ENCODE data around the gene CST3. TPM values are rescaled to one million over a fixed set of nuclear protein-coding genes. Genes with fewer than 3 reads are reported as not detected.
A peak's percentile ranks its signal among the peaks of the same experiment; 100 is the strongest.
"Not testable (repeated sequence)": the region's sequence is repeated elsewhere in the genome, so short reads cannot be mapped to it uniquely, and the experiment has no call there.

Gene CST3
- total RNA-seq, 1 experiment from 2014 or later = 181 TPM

DNA sequence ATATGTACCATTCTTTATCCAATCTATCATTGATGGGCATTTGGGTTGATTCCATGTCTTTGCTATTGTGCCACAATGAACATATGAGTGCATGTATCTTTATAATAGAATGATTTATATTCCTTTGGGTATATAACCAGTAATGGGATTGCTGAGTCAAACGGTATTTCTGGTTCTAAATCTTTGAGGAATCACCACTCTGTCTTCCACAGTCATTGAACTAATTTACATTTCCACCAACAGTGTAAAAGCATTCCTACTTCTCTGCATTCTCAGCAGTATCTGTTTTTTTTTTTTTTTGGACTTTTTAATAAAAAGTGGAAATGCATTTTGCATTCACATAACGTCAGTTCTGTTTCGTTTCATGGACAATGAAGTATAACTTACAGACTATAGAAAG lies 15.4 kb downstream of the CST3 start:
- TF ChIP-seq EGR1 (IDR thresholded peaks at IDR 0.05; ENCODE audit: low read depth) = 0 out of 2 replicates have a peak, but pooled peaks have one; percentile 31
- ChIA-PET POLR2A (interaction anchor here (1.1 kb wide), 1 partner anchor 15 kb away, joined by 5 read pairs; the partner anchor contains the start of gene CST3), RAD21 (ENCODE audit: low non-redundant PET in 1 of 2, low total read pairs in 2 of 2, uncharacterized antibody in 2 of 2, unreplicated experiment in 2 of 2) (interaction anchor here in 1 of 2 experiments (0.7 kb wide), 1 partner anchor 987 kb away, joined by 3 read pairs; no protein-coding TSS in a partner anchor)
- CTCF ChIA-PET; H3K27ac ChIP-seq (ENCODE audit: low read depth, low read length); DNase-seq (ENCODE audit: low read depth, low spot score); ATAC-seq; intact Hi-C loops (cut with micrococcal nuclease); H3K27me3 ChIP-seq (ENCODE audit: insufficient read depth, low read length); BruUV-seq (replicated peaks); H3K36me3 ChIP-seq (ENCODE audit: control insufficient read depth in 1 of 2, insufficient read depth in 2 of 2, low read length in 2 of 2); H4K20me1 ChIP-seq (ENCODE audit: insufficient read depth); H3K9me3 ChIP-seq (ENCODE audit: control insufficient read depth in 1 of 2, insufficient read depth in 1 of 2, low read depth in 1 of 2, low read length in 2 of 2); H3K79me2 ChIP-seq (ENCODE audit: insufficient read depth, low read length); H3K9me2 ChIP-seq (ENCODE audit: insufficient read depth): not testable (repeated sequence)
- H3K4me3 ChIP-seq (replicated peaks in 1 of 2; ENCODE audit: low read depth in 1 of 2, low read length in 2 of 2) = peak overlapping the region in 1 of 2 experiments; percentile 57; a peak in 2 of 4 replicates
- peaks cover 13 to 33% of the 10 kb centered on the region in 2 experiments for H3K4me1 ChIP-seq (ENCODE audit: control insufficient read depth in 1 of 2, insufficient read depth in 2 of 2, low read length in 2 of 2)
- peak overlapping the region; percentile 92 for H3K4me2 ChIP-seq (ENCODE audit: low read length)
- H2AFZ ChIP-seq (ENCODE audit: low read depth, low read length, poor library complexity, severe bottlenecking) = peak overlapping the region; percentile 76
- H3K9ac ChIP-seq (ENCODE audit: low read length) = peak overlapping the region; percentile 66; the same call in 1 of the 2 replicates

DNA sequence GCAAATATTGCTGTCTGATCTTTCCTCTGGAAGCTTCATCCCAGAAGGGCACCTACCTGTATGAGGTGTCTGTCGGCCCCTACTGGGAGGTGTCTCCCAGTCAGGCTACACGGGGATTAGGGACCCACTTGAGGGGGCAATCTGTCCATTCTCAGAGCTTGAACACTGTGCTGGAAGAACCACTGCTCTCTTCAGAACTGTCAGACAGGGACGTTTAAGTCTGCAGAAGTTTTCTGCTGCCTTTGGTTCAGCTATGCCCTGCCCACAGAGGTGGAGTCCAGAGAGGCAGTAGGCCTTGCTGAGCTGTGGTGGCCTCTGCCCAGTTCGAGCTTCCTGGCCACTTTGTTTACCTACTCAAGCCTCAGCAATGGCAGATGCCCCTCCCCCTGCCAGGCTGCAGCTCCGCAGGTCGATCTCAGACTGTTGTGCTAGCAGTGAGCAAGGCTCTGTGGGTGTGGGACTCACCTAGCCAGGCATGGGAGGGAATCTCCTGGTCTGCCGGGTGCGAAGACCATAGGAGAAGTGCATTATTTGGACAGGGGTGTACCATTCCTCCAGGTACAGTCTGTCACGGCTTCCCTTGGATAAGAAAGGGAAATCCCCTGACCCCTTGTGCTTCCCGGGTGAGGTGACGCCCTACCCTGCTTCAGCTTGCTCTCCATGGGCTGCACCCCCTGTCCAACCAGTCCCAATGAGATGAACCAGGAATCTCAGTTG lies 16.9 kb downstream of the CST3 start:
- intact Hi-C loops (cut with micrococcal nuclease); H3K27me3 ChIP-seq (ENCODE audit: insufficient read depth, low read length); H3K4me2 ChIP-seq (ENCODE audit: low read length); H3K27ac ChIP-seq (ENCODE audit: low read depth, low read length); H3K9me2 ChIP-seq (ENCODE audit: insufficient read depth); H3K9ac ChIP-seq (ENCODE audit: low read length); H3K9me3 ChIP-seq (ENCODE audit: control insufficient read depth in 1 of 2, insufficient read depth in 1 of 2, low read depth in 1 of 2, low read length in 2 of 2); BruUV-seq (replicated peaks); POLR2A ChIA-PET; DNase-seq (ENCODE audit: low read depth, low spot score); H4K20me1 ChIP-seq (ENCODE audit: insufficient read depth); H3K36me3 ChIP-seq (ENCODE audit: control insufficient read depth in 1 of 2, insufficient read depth in 2 of 2, low read length in 2 of 2); H2AFZ ChIP-seq (ENCODE audit: low read depth, low read length, poor library complexity, severe bottlenecking); H3K4me3 ChIP-seq (replicated peaks in 1 of 2; ENCODE audit: low read depth in 1 of 2, low read length in 2 of 2); H3K79me2 ChIP-seq (ENCODE audit: insufficient read depth, low read length); CTCF ChIA-PET; ATAC-seq; RAD21 ChIA-PET (ENCODE audit: low non-redundant PET in 1 of 2, low total read pairs in 2 of 2, uncharacterized antibody in 2 of 2, unreplicated experiment in 2 of 2): not testable (repeated sequence)
- H3K4me1 ChIP-seq (ENCODE audit: control insufficient read depth in 1 of 2, insufficient read depth in 2 of 2, low read length in 2 of 2) = peaks cover 10 to 23% of the 10 kb centered on the region in 2 experiments

- ATAC-seq (no peak), DNase-seq (ENCODE audit: low read depth, low spot score) (no peak)
- RAD21 ChIA-PET (ENCODE audit: low non-redundant PET in 1 of 2, low total read pairs in 2 of 2, uncharacterized antibody in 2 of 2, unreplicated experiment in 2 of 2) = no interaction called here
- CTCF ChIA-PET = no interaction called here
- no TSS peak for BruUV-seq (replicated peaks)
- Histone ChIP-seq H3K27ac (ENCODE audit: low read depth, low read length) (no peak overlapping the region), H2AFZ (ENCODE audit: low read depth, low read length, poor library complexity, severe bottlenecking) (no peak overlapping the region), H3K79me2 (ENCODE audit: insufficient read depth, low read length) (no peaks in the 10 kb centered on the region), H4K20me1 (ENCODE audit: insufficient read depth) (no peaks in the 10 kb centered on the region), H3K4me2 (ENCODE audit: low read length) (no peak overlapping the region), H3K36me3 (ENCODE audit: control insufficient read depth in 1 of 2, insufficient read depth in 2 of 2, low read length in 2 of 2) (no peaks in the 10 kb centered on the region), H3K4me3 (replicated peaks in 1 of 2; ENCODE audit: low read depth in 1 of 2, low read length in 2 of 2) (no peak overlapping the region), H3K9me3 (ENCODE audit: control insufficient read depth in 1 of 2, insufficient read depth in 1 of 2, low read depth in 1 of 2, low read length in 2 of 2) (no peaks in the 10 kb centered on the region), H3K9ac (ENCODE audit: low read length) (no peak overlapping the region), H3K27me3 (ENCODE audit: insufficient read depth, low read length) (no peaks in the 10 kb centered on the region), H3K9me2 (ENCODE audit: insufficient read depth) (no peaks in the 10 kb centered on the region), H3K4me1 (ENCODE audit: control insufficient read depth in 1 of 2, insufficient read depth in 2 of 2, low read length in 2 of 2) (no peaks in the 10 kb centered on the region)
- TF ChIP-seq CEBPB (IDR thresholded peaks at IDR 0.05; ENCODE audit: low read depth) = no peak
- no peak for TF ChIP-seq RAD21 (IDR thresholded peaks at IDR 0.05; ENCODE audit: low read depth)
- no peak for TF ChIP-seq YY1 (IDR thresholded peaks at IDR 0.05; ENCODE audit: extremely low read depth, insufficient replicate concordance, low read depth, low read length)
- POLR2A ChIA-PET = no interaction called here
- intact Hi-C loops (cut with micrococcal nuclease) = no loop called here
Observed at GRCh38 chr20:23614163-23614562, 23.6 kb downstream of the CST3 start.

Data from HCT116 (cell line).